Mesangial cell (primary cell): Measurements from ENCODE around the gene XBP1. TPM values are rescaled to one million over a fixed set of nuclear protein-coding genes. Genes with fewer than 3 reads are reported as not detected.

Experiments used
- total RNA-seq: library from RNA; depleted of rRNA; stranded (reverse); fragments of >200 nt; gene quantifications from 2 replicates; pipeline ENCODE4 v1.2.3, GENCODE V29; 2015

The XBP1 gene
- total RNA-seq: 120 and 181 TPM in 2 replicates

GRCh38 chr22:28800308-28801041 lies at the start of gene XBP1:
Gene XBP1 (minus strand): TSS chr22:28800569.

GRCh38 chr22:28772633-28773460 lies 27.5 kb downstream of the XBP1 start, which contains the start of gene CCDC117:
Gene CCDC117 (plus strand): TSS chr22:28772695. CDS start chr22:28772850, 155 bp downstream.

Other genes with a start within 250 kb of the XBP1 start
- 13.9 and 28.9 TPM in 2 replicates for gene TTC28, start 120.7 kb downstream of the XBP1 start, total RNA-seq
- 10.9 and 13.7 TPM in 2 replicates for gene CHEK2, start 58.7 kb downstream of the XBP1 start, total RNA-seq
- gene HSCB, start 58.5 kb downstream of the XBP1 start, total RNA-seq: 17.8 and 18.0 TPM in 2 replicates
- 10.3 and 11.3 TPM in 2 replicates for gene CCDC117, start 27.9 kb downstream of the XBP1 start, total RNA-seq
- gene ZNRF3, start 83.0 kb upstream of the XBP1 start, total RNA-seq: 10.3 and 21.9 TPM in 2 replicates